Endodermal cell (in vitro differentiated cells): ENCODE data around the gene GCM1. TPM values are rescaled to one million over a fixed set of nuclear protein-coding genes. Genes with fewer than 3 reads are reported as not detected.

ENCODE experiments used
- DNase-seq: peaks from one replicate; pipeline ENCODE4 v3.0.0-alpha.2; 2017
- H3K27ac ChIP-seq: 2 replicates; pipeline ENCODE4 v1.5.1; 2013; ENCODE audit warnings: mild to moderate bottlenecking, low read depth, low read length, moderate library complexity
- H3K27me3 ChIP-seq: 2 replicates; pipeline ENCODE4 v1.6.1; 2013; ENCODE audit warnings: mild to moderate bottlenecking, low read length, moderate library complexity; ENCODE audit not compliant: insufficient read depth, control insufficient read depth, poor library complexity, severe bottlenecking
- H3K36me3 ChIP-seq: 2 replicates; pipeline ENCODE4 v1.7.0; 2013; ENCODE audit warnings: mild to moderate bottlenecking, low read length, moderate library complexity; ENCODE audit not compliant: control insufficient read depth, insufficient read depth
- H3K4me1 ChIP-seq: one replicate; pipeline ENCODE4 v1.7.0; 2013; ENCODE audit warnings: low read length; ENCODE audit not compliant: control insufficient read depth, insufficient read depth
- H3K4me3 ChIP-seq: 2 replicates; pipeline ENCODE4 v1.5.1; 2013; ENCODE audit warnings: mild to moderate bottlenecking, low read length, moderate library complexity
- H3K9ac ChIP-seq: 2 replicates; pipeline ENCODE4 v1.6.1; 2013; ENCODE audit warnings: mild to moderate bottlenecking, low read length, moderate library complexity; ENCODE audit not compliant: poor library complexity, severe bottlenecking; ENCODE audit errors: extremely low read depth
- H3K9me3 ChIP-seq: 2 replicates; pipeline ENCODE4 v1.6.1; 2013; ENCODE audit warnings: mild to moderate bottlenecking, low read length, moderate library complexity; ENCODE audit not compliant: control insufficient read depth
- H3K27ac Mint-ChIP-seq: 2 replicates; pipeline ENCODE4 v1.8.0; 2020; ENCODE audit warnings: mixed read lengths
- H3K27me3 Mint-ChIP-seq: 2 replicates; pipeline ENCODE4 v1.8.0; 2021; ENCODE audit warnings: mild to moderate bottlenecking, mixed read lengths; ENCODE audit not compliant: insufficient read depth
- H3K36me3 Mint-ChIP-seq: 2 replicates; pipeline ENCODE4 v1.8.0; 2020; ENCODE audit warnings: low read depth, mixed read lengths
- H3K4me1 Mint-ChIP-seq: 2 replicates; pipeline ENCODE4 v1.8.0; 2020; ENCODE audit warnings: mixed read lengths
- H3K4me3 Mint-ChIP-seq: 2 replicates; pipeline ENCODE4 v1.8.0; 2020; ENCODE audit warnings: mild to moderate bottlenecking, moderate library complexity, mixed read lengths
- H3K9me3 Mint-ChIP-seq: 2 replicates; pipeline ENCODE4 v1.8.0; 2020; ENCODE audit warnings: mild to moderate bottlenecking, mixed read lengths
- CTCF ChIP-seq: fragments of 200-600 bp; sonication (generic); conservative IDR thresholded peaks from 2 replicates; pipeline ENCODE4 v1.5.0; 2021; ENCODE audit warnings: antibody characterized with exemption, mild to moderate bottlenecking
- WGBS, 2 experiments: methylation state at CpG; one replicate each; pipeline versions ENCODE4 v1.1.5 to v1.1.7; 2013; ENCODE audit warnings: missing lambda C conversion rate in 2 of 2, mixed read lengths in 1 of 2; ENCODE audit not compliant: insufficient coverage in 1 of 2, insufficient read length in 1 of 2; 5-methylcytosine and 5-hydroxymethylcytosine counted together
- total RNA-seq, 2 donors: library from RNA; stranded (reverse); fragmentation: NEBNext Ultra II Directional in 1 of 2; extraction: Animal tissue kit (Norgen Biotek cat#: 25700) in 1 of 2; gene quantifications; 2 replicates in 1 of 2; 3 replicates in 1 of 2; pipeline ENCODE4 v1.2.1, GENCODE V29; 2021

GCM1 gene
- total RNA-seq, 2 donors from 2014 or later: not detected

- Histone ChIP-seq H3K27me3 (no peaks in the 10 kb centered on the region), H3K4me1 (no peaks in the 10 kb centered on the region), H3K27ac (no peak overlapping the region), H3K9me3 (no peaks in the 10 kb centered on the region), H3K36me3 (no peaks in the 10 kb centered on the region), H3K9ac (no peak overlapping the region), H3K4me3 (no peak overlapping the region)
- Mint-ChIP-seq H3K4me1 (peaks cover 6% of the 10 kb centered on the region), H3K9me3 (no peaks in the 10 kb centered on the region), H3K36me3 (no peaks in the 10 kb centered on the region), H3K27me3 (no peaks in the 10 kb centered on the region), H3K27ac (no peak overlapping the region), H3K4me3 (no peak overlapping the region)
- WGBS, 2 experiments: 58 to 76% methylated on average over 2 to 3 of the region's 3 CpGs
- no peak for DNase-seq
- no peak for TF ChIP-seq CTCF
These were observed 5.8 kb downstream of the GCM1 start for GRCh38 chr6:53142810-53143209.

DNA sequence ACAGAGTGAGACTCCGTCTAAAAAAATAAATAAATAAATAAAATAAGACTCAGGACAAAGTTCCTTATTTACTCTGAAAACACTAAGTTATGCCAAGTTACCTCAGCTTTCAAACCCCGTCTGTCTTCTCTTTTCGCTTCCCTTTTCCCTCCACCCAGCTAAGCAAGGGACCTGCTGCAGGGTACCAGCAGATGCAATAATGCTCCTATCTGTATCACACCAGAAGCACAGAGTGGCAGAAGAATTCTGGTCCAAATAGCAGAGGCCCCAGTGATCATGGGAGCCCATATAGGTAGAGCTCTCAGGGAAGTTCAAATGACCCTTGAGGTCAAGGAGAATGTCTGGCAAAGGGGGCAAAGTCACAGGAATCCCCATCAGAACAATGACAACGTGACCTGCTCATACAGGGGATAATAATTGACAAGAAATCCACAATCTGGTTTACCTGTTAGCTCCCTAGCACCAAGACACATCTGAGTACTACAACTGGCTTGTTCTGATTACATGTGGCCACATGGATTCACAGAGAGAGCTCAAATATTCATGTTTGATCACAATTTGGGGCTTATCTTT is 8.7 kb downstream of the GCM1 start:
- H3K36me3 Mint-ChIP-seq: no peaks in the 10 kb centered on the region
- no peak for TF ChIP-seq CTCF
- DNase-seq: no peak
- H3K4me1 Mint-ChIP-seq: no peaks in the 10 kb centered on the region
- H3K9me3 Mint-ChIP-seq: no peaks in the 10 kb centered on the region
- no peaks in the 10 kb centered on the region for H3K27me3 Mint-ChIP-seq
- WGBS, 2 experiments: 78 to 81% methylated on average over 4 of the region's 4 CpGs
- H3K27ac ChIP-seq: no peak overlapping the region
- H3K4me3 Mint-ChIP-seq: no peak overlapping the region
- no peak overlapping the region for H3K9ac ChIP-seq
- no peak overlapping the region for H3K27ac Mint-ChIP-seq
- no peaks in the 10 kb centered on the region for H3K9me3 ChIP-seq
- no peak overlapping the region for H3K4me3 ChIP-seq
- no peaks in the 10 kb centered on the region for H3K27me3 ChIP-seq
- H3K4me1 ChIP-seq: no peaks in the 10 kb centered on the region
- no peaks in the 10 kb centered on the region for H3K36me3 ChIP-seq

- Histone ChIP-seq H3K36me3 (no peaks in the 10 kb centered on the region), H3K9ac (no peak overlapping the region), H3K4me1 (peaks cover 3% of the 10 kb centered on the region), H3K27me3 (no peaks in the 10 kb centered on the region), H3K9me3 (no peaks in the 10 kb centered on the region), H3K27ac (no peak overlapping the region), H3K4me3 (no peak overlapping the region)
- Mint-ChIP-seq H3K4me1 (peaks cover under 1% of the 10 kb centered on the region), H3K9me3 (no peaks in the 10 kb centered on the region), H3K36me3 (no peaks in the 10 kb centered on the region), H3K27ac (no peak overlapping the region), H3K4me3 (no peak overlapping the region), H3K27me3 (no peaks in the 10 kb centered on the region)
- no peak for TF ChIP-seq CTCF
- WGBS, 2 experiments: 93 to 97% methylated on average over 2 to 3 of the region's 3 CpGs
- no peak for DNase-seq
These were observed 12.5 kb downstream of the GCM1 start for GRCh38 chr6:53136000-53136609.
